ENCODE measurements around the gene JPH4.

JPH4 gene

GRCh38 chr14:23622990-23623389, 44.4 kb upstream of the JPH4 start:
- TF ChIP-seq MAX (IDR thresholded peaks at IDR 0.05; ENCODE audit: low read depth, low read length) (no peak), MYC (IDR thresholded peaks at IDR 0.05; ENCODE audit: low read depth, low read length) (no peak), POLR2A (IDR thresholded peaks at IDR 0.05; ENCODE audit: extremely low read depth, insufficient read length) (no peak), CTCF (IDR thresholded peaks at IDR 0.05; ENCODE audit: low read depth, low read length) (no peak)
- no peak for DNase-seq (ENCODE audit: low read depth)
- no peak overlapping the region for H3K4me3 ChIP-seq (ENCODE audit: low read depth, low read length)

GRCh38 chr14:23621932-23622730, 43.5 kb upstream of the JPH4 start:
- no peak overlapping the region for H3K4me3 ChIP-seq (ENCODE audit: low read depth, low read length)
- TF ChIP-seq MAX (IDR thresholded peaks at IDR 0.05; ENCODE audit: low read depth, low read length) (no peak), POLR2A (IDR thresholded peaks at IDR 0.05; ENCODE audit: extremely low read depth, insufficient read length) (no peak)
- DNase-seq (ENCODE audit: low read depth): no peak

GRCh38 chr14:23621204-23621931, 42.8 kb upstream of the JPH4 start:
- DNase-seq (ENCODE audit: low read depth): no peak
- no peak overlapping the region for H3K4me3 ChIP-seq (ENCODE audit: low read depth, low read length)
- TF ChIP-seq POLR2A (IDR thresholded peaks at IDR 0.05; ENCODE audit: extremely low read depth, insufficient read length) (no peak), MAX (IDR thresholded peaks at IDR 0.05; ENCODE audit: low read depth, low read length) (no peak), CTCF (IDR thresholded peaks at IDR 0.05; ENCODE audit: low read depth, low read length) (no peak), MYC (IDR thresholded peaks at IDR 0.05; ENCODE audit: low read depth, low read length) (no peak)

GRCh38 chr14:23620177-23620702, 41.6 kb upstream of the JPH4 start:
- TF ChIP-seq CTCF (IDR thresholded peaks at IDR 0.05; ENCODE audit: low read depth, low read length): no peak
- TF ChIP-seq MAX (IDR thresholded peaks at IDR 0.05; ENCODE audit: low read depth, low read length): no peak
- no peak for TF ChIP-seq POLR2A (IDR thresholded peaks at IDR 0.05; ENCODE audit: extremely low read depth, insufficient read length)
- no peak for TF ChIP-seq MYC (IDR thresholded peaks at IDR 0.05; ENCODE audit: low read depth, low read length)

GRCh38 chr14:23618415-23618988, 39.9 kb upstream of the JPH4 start:
- DNase-seq (ENCODE audit: low read depth): no peak
- H3K4me3 ChIP-seq (ENCODE audit: low read depth, low read length): no peak overlapping the region
- no peak for TF ChIP-seq MAX (IDR thresholded peaks at IDR 0.05; ENCODE audit: low read depth, low read length)
- no peak for TF ChIP-seq POLR2A (IDR thresholded peaks at IDR 0.05; ENCODE audit: extremely low read depth, insufficient read length)
- TF ChIP-seq MYC (IDR thresholded peaks at IDR 0.05; ENCODE audit: low read depth, low read length): no peak
- TF ChIP-seq CTCF (IDR thresholded peaks at IDR 0.05; ENCODE audit: low read depth, low read length): no peak

More at GRCh38 chr14:23620177-23620702, 41.6 kb upstream of the JPH4 start:
- no peak for DNase-seq (ENCODE audit: low read depth)
- H3K4me3 ChIP-seq (ENCODE audit: low read depth, low read length): no peak overlapping the region
